Fibroblast of lung (primary cell): Measurements from ENCODE around the gene TTBK2. TPM values are rescaled to one million over a fixed set of nuclear protein-coding genes. Genes with fewer than 3 reads are reported as not detected.

Experiments used
- DNase-seq, 2 donors: peaks; one replicate each; pipeline versions ENCODE4 v3.0.0 to v3.0.0-alpha.2; 2010; ENCODE audit warnings: low read depth in 2 of 2
- H2AFZ ChIP-seq: 2 replicates; pipeline ENCODE4 v1.5.1; 2012; ENCODE audit warnings: low read length, control low read depth, inconsistent platforms
- H3K27ac ChIP-seq: 2 replicates; pipeline ENCODE4 v1.5.1; 2011; ENCODE audit warnings: low read length, control low read depth; ENCODE audit not compliant: insufficient read depth
- H3K27me3 ChIP-seq: 2 replicates; pipeline ENCODE4 v1.5.1; 2011; ENCODE audit warnings: mild to moderate bottlenecking, low read length; ENCODE audit not compliant: control insufficient read depth, insufficient read depth
- H3K36me3 ChIP-seq: 2 replicates; pipeline ENCODE4 v1.5.1; 2011; ENCODE audit warnings: low read length; ENCODE audit not compliant: control insufficient read depth, insufficient read depth
- H3K4me1 ChIP-seq: 2 replicates; pipeline ENCODE4 v1.5.1; 2011; ENCODE audit warnings: low read length; ENCODE audit not compliant: control insufficient read depth, insufficient read depth; ENCODE audit errors: extremely low read depth
- H3K4me2 ChIP-seq: 2 replicates; pipeline ENCODE4 v1.5.1; 2011; ENCODE audit warnings: low read length, control low read depth; ENCODE audit not compliant: insufficient read depth; ENCODE audit errors: extremely low read depth
- H3K4me3 ChIP-seq, 4 experiments: fragments of 200-600 bp in 1 of 4; sonication (generic) in 1 of 4; replicated peaks in 1 of 4; 2 replicates each; pipeline ENCODE4 v1.5.1; 2011 to 2016; ENCODE audit warnings: low read length in 4 of 4, low read depth in 3 of 4, mild to moderate bottlenecking in 3 of 4, control low read depth in 2 of 4, inconsistent platforms in 1 of 4, mixed read lengths in 1 of 4; ENCODE audit not compliant: insufficient read depth in 1 of 4; ENCODE audit errors: control extremely low read depth in 1 of 4
- H3K79me2 ChIP-seq: 2 replicates; pipeline ENCODE4 v1.5.1; 2012; ENCODE audit warnings: mild to moderate bottlenecking, low read length, inconsistent platforms; ENCODE audit not compliant: control insufficient read depth, insufficient read depth
- H3K9ac ChIP-seq: 2 replicates; pipeline ENCODE4 v1.5.1; 2011; ENCODE audit warnings: mild to moderate bottlenecking, low read length, control low read depth; ENCODE audit not compliant: insufficient read depth
- H3K9me3 ChIP-seq: 2 replicates; pipeline ENCODE4 v1.5.1; 2012; ENCODE audit warnings: low read depth, low read length; ENCODE audit not compliant: control insufficient read depth, insufficient read depth
- H4K20me1 ChIP-seq: 2 replicates; pipeline ENCODE4 v1.5.1; 2011; ENCODE audit warnings: low read length; ENCODE audit not compliant: control insufficient read depth, insufficient read depth; ENCODE audit errors: extremely low read depth
- EZH2 ChIP-seq: IDR thresholded peaks from 2 replicates; pipeline ENCODE4 v1.5.1; 2012; ENCODE audit warnings: low read length, control low read depth, mild to moderate bottlenecking; ENCODE audit errors: missing control alignments
- polyA plus RNA-seq, 2 donors: library from polyadenylated mRNA; depleted of rRNA in 1 of 2; stranded (reverse) in 1 of 2; unstranded in 1 of 2; fragments of >200 nt; gene quantifications; 2 replicates each; pipeline ENCODE4 v1.2.1, GENCODE V29; 2011 to 2012; ENCODE audit warnings: missing spikeins in 1 of 2
- total RNA-seq: library from RNA; depleted of rRNA; stranded (reverse); fragments of >200 nt; gene quantifications from 2 replicates; pipeline ENCODE4 v1.2.1, GENCODE V29; 2014
- TF ChIP-seq, protein P1 (sequence below), 2 donors: IDR thresholded peaks in 1 of 2; conservative IDR thresholded peaks in 1 of 2; 1 replicate in 1 of 2; 2 replicates in 1 of 2; pipeline ENCODE4 v1.5.1; 2011 to 2012; ENCODE audit warnings: low read length in 2 of 2, control low read depth in 1 of 2, inconsistent platforms in 1 of 2, low read depth in 1 of 2, mild to moderate bottlenecking in 1 of 2

Gene TTBK2
- total and polyA plus RNA-seq, 2 donors (not counting 1 experiment from before 2014, with no cell fraction given), result 5.6 to 16.2 TPM

DNA sequence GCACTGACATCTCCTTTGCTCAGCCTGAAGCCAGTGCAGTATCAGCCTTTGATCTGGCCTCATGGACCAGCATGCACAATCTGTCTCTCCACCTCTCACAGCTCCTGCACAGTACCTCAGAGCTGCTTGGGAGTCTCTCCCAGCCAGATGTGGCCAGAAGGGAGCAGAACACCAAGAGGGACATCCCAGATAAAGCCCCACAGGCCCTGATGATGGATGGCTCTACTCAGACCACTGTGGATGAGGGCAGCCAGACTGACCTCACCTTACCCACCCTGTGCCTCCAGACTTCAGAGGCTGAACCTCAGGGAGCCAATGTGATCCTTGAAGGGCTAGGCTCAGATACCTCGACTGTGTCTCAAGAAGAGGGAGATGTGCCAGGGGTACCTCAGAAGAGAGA is 228.0 kb downstream of the TTBK2 start:
- no peaks in the 10 kb centered on the region for H4K20me1 ChIP-seq
- no peak overlapping the region for H3K9ac ChIP-seq
- H2AFZ ChIP-seq, result no peak overlapping the region
- no peak overlapping the region for H3K4me2 ChIP-seq
- H3K27me3 ChIP-seq, result no peaks in the 10 kb centered on the region
- H3K4me3 ChIP-seq, result no peak overlapping the region
- no peaks in the 10 kb centered on the region for H3K4me1 ChIP-seq
- no peaks in the 10 kb centered on the region for H3K79me2 ChIP-seq
- no peak for DNase-seq
- no peak for TF ChIP-seq EZH2
- TF ChIP-seq, protein P1, sequence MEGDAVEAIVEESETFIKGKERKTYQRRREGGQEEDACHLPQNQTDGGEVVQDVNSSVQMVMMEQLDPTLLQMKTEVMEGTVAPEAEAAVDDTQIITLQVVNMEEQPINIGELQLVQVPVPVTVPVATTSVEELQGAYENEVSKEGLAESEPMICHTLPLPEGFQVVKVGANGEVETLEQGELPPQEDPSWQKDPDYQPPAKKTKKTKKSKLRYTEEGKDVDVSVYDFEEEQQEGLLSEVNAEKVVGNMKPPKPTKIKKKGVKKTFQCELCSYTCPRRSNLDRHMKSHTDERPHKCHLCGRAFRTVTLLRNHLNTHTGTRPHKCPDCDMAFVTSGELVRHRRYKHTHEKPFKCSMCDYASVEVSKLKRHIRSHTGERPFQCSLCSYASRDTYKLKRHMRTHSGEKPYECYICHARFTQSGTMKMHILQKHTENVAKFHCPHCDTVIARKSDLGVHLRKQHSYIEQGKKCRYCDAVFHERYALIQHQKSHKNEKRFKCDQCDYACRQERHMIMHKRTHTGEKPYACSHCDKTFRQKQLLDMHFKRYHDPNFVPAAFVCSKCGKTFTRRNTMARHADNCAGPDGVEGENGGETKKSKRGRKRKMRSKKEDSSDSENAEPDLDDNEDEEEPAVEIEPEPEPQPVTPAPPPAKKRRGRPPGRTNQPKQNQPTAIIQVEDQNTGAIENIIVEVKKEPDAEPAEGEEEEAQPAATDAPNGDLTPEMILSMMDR (conservative IDR thresholded peaks at IDR 0.05 in 1 of 2, IDR thresholded peaks at IDR 0.05 in 1 of 2; ENCODE audit: low read depth in 1 of 2, low read length in 2 of 2), result no peak
- peaks cover 4% of the 10 kb centered on the region for H3K36me3 ChIP-seq
- no peak overlapping the region for H3K27ac ChIP-seq
- H3K9me3 ChIP-seq, result no peaks in the 10 kb centered on the region

- Histone ChIP-seq H3K79me2 (no peaks in the 10 kb centered on the region), H3K4me1 (no peaks in the 10 kb centered on the region), H3K4me2 (no peak overlapping the region), H2AFZ (no peak overlapping the region), H3K27ac (no peak overlapping the region), H3K9me3 (no peaks in the 10 kb centered on the region), H3K27me3 (no peaks in the 10 kb centered on the region), H3K4me3 (no peak overlapping the region), H3K36me3 (peaks cover 4% of the 10 kb centered on the region), H3K9ac (no peak overlapping the region), H4K20me1 (no peaks in the 10 kb centered on the region)
- no peak for DNase-seq
- TF ChIP-seq, protein P1 (conservative IDR thresholded peaks at IDR 0.05 in 1 of 2, IDR thresholded peaks at IDR 0.05 in 1 of 2; ENCODE audit: low read depth in 1 of 2, low read length in 2 of 2), result no peak
Measured at GRCh38 chr15:42691770-42692169, 228.8 kb downstream of the TTBK2 start.

- no peak for TF ChIP-seq EZH2
- TF ChIP-seq, protein P1 (conservative IDR thresholded peaks at IDR 0.05 in 1 of 2, IDR thresholded peaks at IDR 0.05 in 1 of 2; ENCODE audit: low read depth in 1 of 2, low read length in 2 of 2), result no peak
- no peaks in the 10 kb centered on the region for H3K9me3 ChIP-seq
- no peaks in the 10 kb centered on the region for H3K79me2 ChIP-seq
- DNase-seq, result no peak
- no peak overlapping the region for H2AFZ ChIP-seq
- no peak overlapping the region for H3K4me2 ChIP-seq
- peaks cover 4% of the 10 kb centered on the region for H3K36me3 ChIP-seq
- no peak overlapping the region for H3K9ac ChIP-seq
- H3K4me3 ChIP-seq, result no peak overlapping the region
- no peaks in the 10 kb centered on the region for H3K27me3 ChIP-seq
- no peaks in the 10 kb centered on the region for H3K4me1 ChIP-seq
- H4K20me1 ChIP-seq, result no peaks in the 10 kb centered on the region
- H3K27ac ChIP-seq, result no peak overlapping the region
Measured at GRCh38 chr15:42691308-42691707, 229.3 kb downstream of the TTBK2 start.

Other genes with a start within 250 kb of the TTBK2 start
- 8.9 and 9.5 TPM in 2 replicates for gene CDAN1, start 183.7 kb downstream of the TTBK2 start, total RNA-seq
- 3.0 and 4.1 TPM in 2 replicates for gene CDAN1, start 183.7 kb downstream of the TTBK2 start, polyA plus RNA-seq
- gene UBR1, start 185.3 kb upstream of the TTBK2 start, total RNA-seq, result 32.6 and 45.6 TPM in 2 replicates
- 14.0 and 18.2 TPM in 2 replicates for gene UBR1, start 185.3 kb upstream of the TTBK2 start, polyA plus RNA-seq
- 11.8 and 20.8 TPM in 2 replicates for gene TMEM62, start 212.8 kb upstream of the TTBK2 start, total RNA-seq
- 8.0 and 10.7 TPM in 2 replicates for gene TMEM62, start 212.8 kb upstream of the TTBK2 start, polyA plus RNA-seq